ENCODE measurements around the gene OSBPL6.
"Not testable (repeated sequence)": the region's sequence is repeated elsewhere in the genome, so short reads cannot be mapped to it uniquely, and the experiment has no call there.

OSBPL6 gene

GRCh38 chr2:178307650-178308049 lies 113.3 kb downstream of the OSBPL6 start:
- no peak for DNase-seq

- DNase-seq, result no peak
Measured at GRCh38 chr2:178309541-178309940, 115.2 kb downstream of the OSBPL6 start.

DNA sequence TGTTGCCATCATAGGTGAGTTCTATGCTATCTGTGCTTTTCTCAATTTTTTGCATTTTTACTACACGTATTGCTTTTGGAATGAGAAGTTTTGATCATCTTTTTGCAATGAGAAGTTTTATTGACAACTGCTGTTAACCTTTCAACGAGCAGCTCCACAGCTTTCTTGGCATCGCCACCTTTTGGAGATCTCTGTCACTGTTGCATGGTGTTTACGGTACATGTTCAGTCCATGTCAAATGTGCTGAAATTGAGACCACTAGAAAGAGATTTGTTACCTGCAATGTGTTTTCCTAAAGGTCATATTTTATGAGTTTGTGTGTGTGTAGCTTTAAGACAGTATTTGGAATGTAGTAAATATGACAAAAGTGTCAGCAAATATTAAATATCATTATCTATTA lies 120.8 kb downstream of the OSBPL6 start:
- no peak for DNase-seq

DNA sequence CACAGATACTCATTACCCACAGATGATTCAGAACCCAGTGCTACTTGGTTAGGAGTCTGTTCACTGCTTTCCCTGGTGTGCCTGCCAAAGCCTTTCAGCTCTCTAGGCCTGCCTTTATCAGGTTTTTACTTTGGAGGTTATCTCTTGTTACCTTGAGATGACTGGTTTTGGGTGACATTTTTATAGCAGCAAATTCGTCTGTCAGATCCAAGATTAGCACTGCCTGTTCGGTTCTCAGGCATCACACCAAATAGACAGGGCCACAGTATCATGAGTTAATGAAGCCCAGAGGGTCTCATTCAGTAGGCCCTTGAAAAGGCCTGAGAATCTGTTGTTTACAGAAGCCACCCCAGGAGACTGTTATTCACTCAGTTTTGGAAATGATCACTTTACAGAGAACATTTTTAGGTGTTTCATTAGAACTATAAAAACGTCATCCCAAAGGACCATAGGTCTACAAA lies 121.2 kb downstream of the OSBPL6 start:
- no peak for DNase-seq

GRCh38 chr2:178317811-178318210 lies 123.5 kb downstream of the OSBPL6 start:
- DNase-seq, result no peak

- DNase-seq, result no peak
Measured at GRCh38 chr2:178320011-178320585, 125.8 kb downstream of the OSBPL6 start.

DNA sequence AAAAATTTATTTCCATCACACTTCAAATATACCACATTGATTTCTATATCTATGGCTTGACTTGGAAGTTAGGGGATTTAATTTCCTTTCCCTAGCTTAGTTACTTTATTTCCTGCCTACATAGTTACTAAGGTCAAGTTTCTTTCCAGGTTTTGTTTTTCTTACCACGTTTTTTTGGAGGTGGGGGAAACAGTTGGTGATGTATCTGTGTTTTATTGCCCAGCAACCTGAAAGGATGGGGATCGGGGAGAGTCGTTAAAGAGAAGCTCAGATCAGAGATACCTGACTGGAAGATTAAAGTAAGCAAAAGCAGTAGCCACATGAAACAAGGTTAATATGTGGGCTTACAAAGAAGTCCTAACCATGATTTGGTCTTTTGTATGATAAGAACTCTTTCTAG lies 127.8 kb downstream of the OSBPL6 start:
- DNase-seq, result no peak

DNA sequence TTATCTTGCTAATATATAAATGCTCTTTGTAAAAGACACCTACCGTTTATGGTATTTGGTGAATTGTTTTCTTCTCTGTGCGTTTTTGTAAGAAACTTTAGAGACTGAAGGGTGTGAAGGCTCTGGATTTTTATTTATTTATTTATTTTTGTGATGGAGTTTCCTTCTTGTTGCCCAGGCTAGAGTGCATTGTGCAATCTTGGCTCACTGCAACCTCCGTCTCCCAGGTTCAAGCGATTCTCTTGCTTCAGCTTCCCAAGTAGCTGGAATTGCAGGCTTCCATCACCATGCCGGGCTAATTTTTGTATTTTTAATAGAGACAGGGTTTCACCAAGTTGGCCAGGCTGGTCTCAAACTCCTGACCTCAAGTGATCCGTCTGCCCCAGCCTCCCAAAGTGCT lies 129.0 kb downstream of the OSBPL6 start:
- DNase-seq, result not testable (repeated sequence)

- DNase-seq, result no peak
Measured at GRCh38 chr2:178324077-178324476, 129.8 kb downstream of the OSBPL6 start.

GRCh38 chr2:178325268-178325667 lies 131.0 kb downstream of the OSBPL6 start:
- DNase-seq, result no peak

DNA sequence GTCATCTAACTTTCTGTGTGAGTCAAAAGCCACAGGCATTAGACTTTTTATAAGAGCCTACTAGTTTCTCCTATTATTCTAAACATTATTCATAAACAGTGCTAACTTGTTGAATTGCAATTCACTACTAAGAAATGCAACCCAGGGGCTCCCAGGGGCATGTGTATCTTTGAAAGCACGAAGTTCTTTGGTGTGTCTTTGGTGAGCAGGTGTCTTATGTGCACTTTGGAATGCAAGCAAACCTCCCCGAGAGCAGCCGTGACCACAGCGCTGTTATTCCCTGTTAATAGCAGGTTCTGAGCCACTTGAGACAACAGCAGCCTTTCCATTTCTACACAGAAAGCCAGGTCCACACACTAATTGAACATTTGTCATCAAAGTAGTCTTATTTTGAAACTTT lies 133.2 kb downstream of the OSBPL6 start:
- DNase-seq, result no peak

- no peak for DNase-seq
Measured at GRCh38 chr2:178328037-178328436, 133.7 kb downstream of the OSBPL6 start.

GRCh38 chr2:178330175-178331017 lies 136.1 kb downstream of the OSBPL6 start:
- no peak for DNase-seq

- no peak for DNase-seq
Measured at GRCh38 chr2:178331474-178332432, 137.4 kb downstream of the OSBPL6 start.

DNA sequence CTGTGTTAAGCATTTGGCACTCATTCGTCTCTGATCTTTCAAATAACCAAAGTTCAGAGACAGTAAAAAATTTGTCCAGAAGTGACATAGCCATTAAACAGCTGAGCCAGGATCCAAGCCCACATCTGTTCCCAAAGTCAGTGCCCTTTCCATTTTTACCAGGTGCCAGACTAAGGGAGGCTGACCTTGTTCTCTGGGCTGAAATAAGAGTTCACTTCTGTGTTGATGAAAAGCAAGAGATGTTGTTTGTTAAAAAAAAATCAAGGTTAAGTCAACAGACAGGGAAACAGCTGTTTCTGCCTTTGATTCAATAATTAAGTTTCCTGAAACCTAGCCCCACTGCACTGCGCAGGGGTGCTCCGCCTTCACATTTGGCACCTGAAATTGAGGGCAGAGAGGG lies 139.5 kb downstream of the OSBPL6 start:
- DNase-seq, result no peak

- no peak for DNase-seq
Measured at GRCh38 chr2:178335230-178335629, 140.9 kb downstream of the OSBPL6 start.

- DNase-seq, result no peak
Measured at GRCh38 chr2:178344121-178344520, 149.8 kb downstream of the OSBPL6 start.

- DNase-seq, result no peak
Measured at GRCh38 chr2:178345951-178346350, 151.6 kb downstream of the OSBPL6 start.

GRCh38 chr2:178350051-178350450 lies 155.7 kb downstream of the OSBPL6 start:
- DNase-seq, result no peak

- DNase-seq, result not testable (repeated sequence)
Measured at GRCh38 chr2:178357704-178358103, 163.4 kb downstream of the OSBPL6 start.

GRCh38 chr2:178359192-178359912 lies 165.0 kb downstream of the OSBPL6 start:
- no peak for DNase-seq

- no peak for DNase-seq
Measured at GRCh38 chr2:178361588-178361987, 167.3 kb downstream of the OSBPL6 start.

DNA sequence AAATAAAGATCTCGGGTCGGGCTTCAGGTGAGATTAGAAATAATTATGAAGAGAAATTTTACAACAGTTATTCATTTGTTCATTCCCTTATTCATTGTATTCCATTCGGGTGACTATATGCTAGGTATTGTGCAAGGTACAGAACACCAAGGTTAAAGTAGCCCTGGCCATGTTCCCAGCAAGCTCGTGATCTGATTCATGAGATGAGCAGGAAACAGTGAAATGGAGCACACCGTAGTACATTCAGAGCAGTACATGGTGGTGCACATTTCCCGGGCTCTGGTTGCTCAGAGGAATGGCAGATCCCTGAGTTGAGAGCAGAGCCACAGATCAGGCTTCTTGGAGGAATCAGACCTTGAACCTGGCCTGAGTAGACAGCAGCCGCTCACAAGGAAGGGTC lies 168.9 kb downstream of the OSBPL6 start:
- DNase-seq, result no peak

Measured in stimulated activated CD4-positive, alpha-beta T cell treated with anti-CD3 and anti-CD28 coated beads, Interleukin-2, amount 100 ng/mL, for 48 hours (primary cell).